Trophoblast cell (in vitro differentiated cells and primary cell): ENCODE results near the gene SLC15A3.

Source experiments
- DNase-seq, 2 donors: peaks; one replicate each; pipeline ENCODE4 v3.0.0-alpha.2; 2016
- H2AFZ ChIP-seq: 2 replicates; pipeline ENCODE4 v1.6.1; 2013; ENCODE audit warnings: low read length, moderate library complexity, mild to moderate bottlenecking; ENCODE audit not compliant: insufficient read depth, poor library complexity
- H2AK5ac ChIP-seq: 2 replicates; pipeline ENCODE4 v1.6.1; 2013; ENCODE audit warnings: mild to moderate bottlenecking, low read length
- H2BK120ac ChIP-seq: 2 replicates; pipeline ENCODE4 v1.6.1; 2013; ENCODE audit warnings: low read length, mild to moderate bottlenecking, moderate library complexity; ENCODE audit not compliant: insufficient read depth, poor library complexity
- H2BK12ac ChIP-seq: 2 replicates; pipeline ENCODE4 v1.6.1; 2013; ENCODE audit warnings: mild to moderate bottlenecking, low read length, moderate library complexity
- H2BK5ac ChIP-seq: 2 replicates; pipeline ENCODE4 v1.6.1; 2013; ENCODE audit warnings: low read length, low read depth, moderate library complexity, mild to moderate bottlenecking; ENCODE audit not compliant: poor library complexity
- H3K14ac ChIP-seq: 2 replicates; pipeline ENCODE4 v1.6.1; 2013; ENCODE audit warnings: mild to moderate bottlenecking, low read length
- H3K18ac ChIP-seq: 2 replicates; pipeline ENCODE4 v1.6.1; 2013; ENCODE audit warnings: mild to moderate bottlenecking, low read length
- H3K23ac ChIP-seq: 2 replicates; pipeline ENCODE4 v1.6.1; 2013; ENCODE audit warnings: low read length
- H3K27ac ChIP-seq: 2 replicates; pipeline ENCODE4 v1.5.1; 2013; ENCODE audit warnings: low read depth, mild to moderate bottlenecking, inconsistent platforms, low read length, moderate library complexity
- H3K27me3 ChIP-seq: 2 replicates; pipeline ENCODE4 v1.6.1; 2013; ENCODE audit warnings: inconsistent platforms, mild to moderate bottlenecking, low read length, moderate library complexity; ENCODE audit not compliant: insufficient read depth
- H3K36me3 ChIP-seq, 2 experiments: 1 replicate in 1 of 2; 2 replicates in 1 of 2; pipeline ENCODE4 v1.6.1; 2013; ENCODE audit warnings: low read length in 2 of 2, mild to moderate bottlenecking in 2 of 2, moderate library complexity in 1 of 2; ENCODE audit not compliant: insufficient read depth in 2 of 2, control insufficient read depth in 1 of 2
- H3K4ac ChIP-seq: 2 replicates; pipeline ENCODE4 v1.6.1; 2013; ENCODE audit warnings: low read depth, mild to moderate bottlenecking, low read length, moderate library complexity
- H3K4me1 ChIP-seq, 2 experiments: 1 replicate in 1 of 2; 2 replicates in 1 of 2; pipeline ENCODE4 v1.6.1; 2013; ENCODE audit warnings: low read length in 2 of 2, mild to moderate bottlenecking in 2 of 2, moderate library complexity in 1 of 2; ENCODE audit not compliant: insufficient read depth in 2 of 2, control insufficient read depth in 1 of 2
- H3K4me2 ChIP-seq: 2 replicates; pipeline ENCODE4 v1.6.1; 2013; ENCODE audit warnings: inconsistent platforms, mild to moderate bottlenecking, low read length, moderate library complexity
- H3K4me3 ChIP-seq: 2 replicates; pipeline ENCODE4 v1.5.1; 2013; ENCODE audit warnings: mild to moderate bottlenecking, low read depth, low read length, inconsistent platforms
- H3K79me1 ChIP-seq: one replicate; pipeline ENCODE4 v1.6.1; 2013; ENCODE audit warnings: low read length
- H3K79me2 ChIP-seq: 2 replicates; pipeline ENCODE4 v1.6.1; 2013; ENCODE audit warnings: low read length, mild to moderate bottlenecking; ENCODE audit not compliant: control insufficient read depth, insufficient read depth, poor library complexity
- H3K9ac ChIP-seq: 2 replicates; pipeline ENCODE4 v1.6.1; 2013; ENCODE audit warnings: mild to moderate bottlenecking, low read length
- H3K9me3 ChIP-seq: 2 replicates; pipeline ENCODE4 v1.6.1; 2013; ENCODE audit warnings: low read depth, mild to moderate bottlenecking, control low read depth, inconsistent platforms, low read length; ENCODE audit not compliant: insufficient read depth
- H4K12ac ChIP-seq: 2 replicates; pipeline ENCODE4 v1.6.1; 2013; ENCODE audit warnings: low read depth, mild to moderate bottlenecking, low read length, moderate library complexity
- H4K8ac ChIP-seq: 2 replicates; pipeline ENCODE4 v1.6.1; 2013; ENCODE audit warnings: low read depth, mild to moderate bottlenecking, low read length, moderate library complexity
- H4K91ac ChIP-seq: one replicate; pipeline ENCODE4 v1.6.1; 2013; ENCODE audit warnings: low read depth, mild to moderate bottlenecking, low read length, moderate library complexity
- WGBS: extraction: QIAGEN DNeasy Blood & Tissue Kit; methylation state at CpG from one replicate; pipeline ENCODE4 v1.1.7; 2013; ENCODE audit warnings: missing lambda C conversion rate; ENCODE audit not compliant: insufficient read length, insufficient coverage; ENCODE audit errors: extremely low coverage; 5-methylcytosine and 5-hydroxymethylcytosine counted together

The SLC15A3 gene

DNA sequence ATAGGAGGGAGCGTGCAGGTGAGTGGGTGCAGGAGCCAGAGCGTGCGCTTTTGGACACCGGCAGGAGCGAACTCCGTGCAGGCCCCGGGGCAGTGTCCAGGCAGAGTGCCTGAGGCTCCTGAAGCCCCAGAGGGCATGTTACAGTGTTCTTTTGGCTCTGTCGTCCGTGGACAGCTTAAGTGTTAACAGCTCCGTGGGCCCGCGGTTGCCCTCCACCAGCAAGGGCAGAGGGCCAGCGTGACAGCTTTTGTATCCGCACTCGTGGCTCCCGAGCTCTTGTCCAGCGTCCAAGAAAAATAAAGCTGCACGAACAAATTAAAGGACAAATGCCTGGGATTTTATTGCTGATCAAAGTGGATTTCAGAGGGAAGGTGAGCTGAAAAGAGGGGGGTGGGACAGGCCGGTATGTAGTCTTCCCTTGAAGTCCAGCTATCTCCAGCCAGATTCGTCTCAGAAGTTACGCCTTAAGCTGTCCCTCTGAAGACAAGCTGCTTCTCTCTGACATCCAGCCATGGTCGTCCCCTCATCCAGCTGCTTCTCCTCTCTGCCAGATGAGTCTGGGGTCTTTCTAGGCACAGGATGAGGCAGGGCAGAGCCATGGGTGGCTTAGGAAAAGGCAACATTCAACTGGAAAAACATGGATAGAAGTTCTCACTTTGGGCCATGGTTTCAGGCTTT, 39.0 kb downstream of the SLC15A3 start:
- Histone ChIP-seq H3K27me3 (no peaks in the 10 kb centered on the region), H2AFZ (peak overlapping the region; percentile 95), H4K8ac (peak overlapping the region; percentile 97), H2BK12ac (peak overlapping the region; percentile 8), H3K4me2 (peak overlapping the region; percentile 89), H2AK5ac (peak overlapping the region; percentile 78), H3K9ac (no peak overlapping the region), H3K18ac (no peak overlapping the region), H3K27ac (no peak overlapping the region), H3K4me1 (peaks cover 11 to 15% of the 10 kb centered on the region in 2 experiments), H3K4ac (no peak overlapping the region), H2BK5ac (no peak overlapping the region), H4K91ac (peak overlapping the region; percentile 74), H3K14ac (peak overlapping the region; percentile 49), H4K12ac (peak overlapping the region; percentile 86), H3K79me2 (peaks cover 7% of the 10 kb centered on the region), H3K36me3 (no peaks in the 10 kb centered on the region), H3K79me1 (peaks cover 13% of the 10 kb centered on the region), H3K4me3 (no peak overlapping the region), H3K23ac (no peak overlapping the region), H2BK120ac (no peak overlapping the region), H3K9me3 (no peaks in the 10 kb centered on the region)
- no CpG with 5 or more reads among the region's 22 CpGs for WGBS
- peak in 1 of 2 donors; percentile 22 for DNase-seq

GRCh38 chr11:60912223-60912850, 39.6 kb downstream of the SLC15A3 start:
- H3K23ac ChIP-seq = no peak overlapping the region
- peaks cover 7% of the 10 kb centered on the region for H3K79me2 ChIP-seq
- H3K36me3 ChIP-seq = no peaks in the 10 kb centered on the region
- DNase-seq = no peak
- H3K4me3 ChIP-seq = no peak overlapping the region
- H3K4ac ChIP-seq = no peak overlapping the region
- peak overlapping the region; percentile 65 for H2AK5ac ChIP-seq
- no peak overlapping the region for H3K18ac ChIP-seq
- H2AFZ ChIP-seq = no peak overlapping the region
- H2BK120ac ChIP-seq = no peak overlapping the region
- H4K12ac ChIP-seq = peak overlapping the region; percentile 86
- H4K8ac ChIP-seq = peak overlapping the region; percentile 49
- no peaks in the 10 kb centered on the region for H3K9me3 ChIP-seq
- H3K4me2 ChIP-seq = no peak overlapping the region
- no peak overlapping the region for H3K27ac ChIP-seq
- no peaks in the 10 kb centered on the region for H3K27me3 ChIP-seq
- no peak overlapping the region for H3K9ac ChIP-seq
- H2BK5ac ChIP-seq = no peak overlapping the region
- no peak overlapping the region for H4K91ac ChIP-seq
- no peak overlapping the region for H3K14ac ChIP-seq
- H2BK12ac ChIP-seq = no peak overlapping the region
- 100% methylated on average over 1 of the region's 12 CpGs for WGBS
- H3K4me1 ChIP-seq = peaks cover 11 to 15% of the 10 kb centered on the region in 2 experiments
- H3K79me1 ChIP-seq = peaks cover 13% of the 10 kb centered on the region

GRCh38 chr11:60910711-60911380, 41.1 kb downstream of the SLC15A3 start:
- WGBS = no CpG with 5 or more reads among the region's 5 CpGs
- no peak overlapping the region for H4K12ac ChIP-seq
- H3K79me2 ChIP-seq = peaks cover 11% of the 10 kb centered on the region
- peaks cover 17% of the 10 kb centered on the region for H3K79me1 ChIP-seq
- H3K14ac ChIP-seq = no peak overlapping the region
- H2BK120ac ChIP-seq = no peak overlapping the region
- H2AK5ac ChIP-seq = no peak overlapping the region
- H2BK5ac ChIP-seq = no peak overlapping the region
- H3K36me3 ChIP-seq = no peaks in the 10 kb centered on the region
- no peak overlapping the region for H3K27ac ChIP-seq
- H4K91ac ChIP-seq = no peak overlapping the region
- H3K4ac ChIP-seq = no peak overlapping the region
- DNase-seq = no peak
- H3K4me2 ChIP-seq = no peak overlapping the region
- H2BK12ac ChIP-seq = no peak overlapping the region
- peaks cover 10 to 13% of the 10 kb centered on the region in 2 experiments for H3K4me1 ChIP-seq
- no peak overlapping the region for H4K8ac ChIP-seq
- no peak overlapping the region for H3K4me3 ChIP-seq
- H2AFZ ChIP-seq = no peak overlapping the region
- no peaks in the 10 kb centered on the region for H3K9me3 ChIP-seq
- H3K9ac ChIP-seq = no peak overlapping the region
- no peaks in the 10 kb centered on the region for H3K27me3 ChIP-seq
- no peak overlapping the region for H3K23ac ChIP-seq
- H3K18ac ChIP-seq = no peak overlapping the region

GRCh38 chr11:60910281-60910687, 41.7 kb downstream of the SLC15A3 start:
- no peak overlapping the region for H3K4ac ChIP-seq

More at GRCh38 chr11:60910281-60910687, 41.7 kb downstream of the SLC15A3 start:
- Histone ChIP-seq H3K27ac (no peak overlapping the region), H2BK5ac (no peak overlapping the region), H3K4me1 (peaks cover 7 to 8% of the 10 kb centered on the region in 2 experiments), H2BK12ac (no peak overlapping the region), H3K4me3 (no peak overlapping the region), H3K18ac (no peak overlapping the region), H3K9ac (no peak overlapping the region), H3K4me2 (no peak overlapping the region), H4K12ac (no peak overlapping the region), H4K8ac (no peak overlapping the region), H3K23ac (no peak overlapping the region), H3K27me3 (no peaks in the 10 kb centered on the region), H3K79me1 (peaks cover 16% of the 10 kb centered on the region), H3K9me3 (no peaks in the 10 kb centered on the region), H3K36me3 (no peaks in the 10 kb centered on the region), H3K79me2 (peaks cover 15% of the 10 kb centered on the region), H3K14ac (no peak overlapping the region), H2AFZ (no peak overlapping the region), H4K91ac (no peak overlapping the region), H2AK5ac (no peak overlapping the region), H2BK120ac (no peak overlapping the region)
- DNase-seq = no peak
- no CpG with 5 or more reads among the region's 3 CpGs for WGBS
